Upper lobe of left lung (tissue), 4 donors: ENCODE data around the gene KTI12.

Source experiments
- EP300 ChIP-seq, 4 donors: sonication (generic); formaldehyde crosslinking; IDR thresholded peaks; one replicate each; pipeline ENCODE4 v1.5.1; 2017; ENCODE audit warnings: antibody characterized with exemption in 4 of 4, control low read depth in 2 of 4
- POLR2A ChIP-seq, 4 donors: fragments of 450-650 bp; IDR thresholded peaks; one replicate each; pipeline ENCODE4 v1.5.1; 2016 to 2017; ENCODE audit warnings: antibody characterized with exemption in 4 of 4, mild to moderate bottlenecking in 2 of 4
- POLR2AphosphoS5 ChIP-seq, 2 donors: sonication (generic); formaldehyde crosslinking; IDR thresholded peaks; one replicate each; pipeline ENCODE4 v1.5.1; 2017; ENCODE audit warnings: antibody characterized with exemption in 2 of 2
- TF ChIP-seq, protein P1 (sequence below), 6 experiments: fragments of 450-650 bp in 4 of 6; fragments of 200-600 bp in 2 of 6; sonication (generic) in 2 of 6; IDR thresholded peaks; one replicate each; pipeline ENCODE4 v1.5.1; 2016 to 2019; ENCODE audit warnings: antibody characterized with exemption in 6 of 6

DNA sequence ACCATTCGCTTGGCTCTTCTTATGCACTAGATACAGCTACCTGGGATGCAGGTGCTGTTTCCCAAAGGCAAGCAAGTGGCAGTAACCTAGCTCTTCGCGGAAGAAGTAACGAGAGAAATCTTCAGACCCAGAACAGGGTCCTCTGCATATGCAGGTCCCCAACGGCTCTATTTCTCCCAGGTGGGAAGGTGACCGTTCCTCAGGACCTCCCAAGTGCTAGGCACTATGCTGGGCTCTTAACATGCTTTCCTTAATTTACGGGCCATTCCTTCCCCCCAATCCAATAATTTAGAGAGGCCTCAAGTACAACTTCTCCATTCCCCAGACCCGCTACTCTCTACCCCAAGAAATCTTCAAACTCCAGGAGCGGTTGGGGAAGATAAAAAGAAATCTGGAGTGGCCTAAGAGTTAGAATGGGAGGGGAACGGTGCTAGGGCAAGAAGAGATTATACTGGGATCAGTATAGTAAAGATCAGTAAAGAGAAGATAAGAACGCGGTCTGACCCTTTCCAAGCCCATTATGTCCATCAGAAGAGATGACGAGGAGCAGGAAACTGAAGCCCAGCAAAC lies 21.0 kb upstream of the KTI12 start:
- TF ChIP-seq, protein P1, sequence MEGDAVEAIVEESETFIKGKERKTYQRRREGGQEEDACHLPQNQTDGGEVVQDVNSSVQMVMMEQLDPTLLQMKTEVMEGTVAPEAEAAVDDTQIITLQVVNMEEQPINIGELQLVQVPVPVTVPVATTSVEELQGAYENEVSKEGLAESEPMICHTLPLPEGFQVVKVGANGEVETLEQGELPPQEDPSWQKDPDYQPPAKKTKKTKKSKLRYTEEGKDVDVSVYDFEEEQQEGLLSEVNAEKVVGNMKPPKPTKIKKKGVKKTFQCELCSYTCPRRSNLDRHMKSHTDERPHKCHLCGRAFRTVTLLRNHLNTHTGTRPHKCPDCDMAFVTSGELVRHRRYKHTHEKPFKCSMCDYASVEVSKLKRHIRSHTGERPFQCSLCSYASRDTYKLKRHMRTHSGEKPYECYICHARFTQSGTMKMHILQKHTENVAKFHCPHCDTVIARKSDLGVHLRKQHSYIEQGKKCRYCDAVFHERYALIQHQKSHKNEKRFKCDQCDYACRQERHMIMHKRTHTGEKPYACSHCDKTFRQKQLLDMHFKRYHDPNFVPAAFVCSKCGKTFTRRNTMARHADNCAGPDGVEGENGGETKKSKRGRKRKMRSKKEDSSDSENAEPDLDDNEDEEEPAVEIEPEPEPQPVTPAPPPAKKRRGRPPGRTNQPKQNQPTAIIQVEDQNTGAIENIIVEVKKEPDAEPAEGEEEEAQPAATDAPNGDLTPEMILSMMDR (IDR thresholded peaks at IDR 0.05), result no peak
- TF ChIP-seq POLR2AphosphoS5 (IDR thresholded peaks at IDR 0.05) (no peak), POLR2A (IDR thresholded peaks at IDR 0.05) (no peak), EP300 (IDR thresholded peaks at IDR 0.05) (no peak)
